Immature natural killer cell (primary cell): ENCODE results near the gene UPK1B. TPM values are rescaled to one million over a fixed set of nuclear protein-coding genes. Genes with fewer than 3 reads are reported as not detected.
A peak's percentile ranks its signal among the peaks of the same experiment; 100 is the strongest.

Experiments
- DNase-seq, 3 donors: peaks; one replicate each; pipeline ENCODE4 v3.0.0; 2022; ENCODE audit warnings: mixed read lengths in 1 of 3
- H3K27ac Mint-ChIP-seq, 6 donors: one replicate each; pipeline ENCODE4 v1.8.0; 2020; ENCODE audit warnings: mixed read lengths in 6 of 6, mild to moderate bottlenecking in 5 of 6, inconsistent platforms in 4 of 6, moderate library complexity in 3 of 6
- H3K27me3 Mint-ChIP-seq, 3 donors: one replicate each; pipeline ENCODE4 v1.8.0; 2020 to 2021; ENCODE audit warnings: low read depth in 3 of 3, mild to moderate bottlenecking in 3 of 3, mixed read lengths in 3 of 3, moderate library complexity in 3 of 3, inconsistent platforms in 1 of 3
- H3K36me3 Mint-ChIP-seq, 3 donors: one replicate each; pipeline ENCODE4 v1.8.0; 2020; ENCODE audit warnings: mixed read lengths in 3 of 3, inconsistent platforms in 2 of 3, mild to moderate bottlenecking in 2 of 3
- H3K4me1 Mint-ChIP-seq, 2 donors: one replicate each; pipeline ENCODE4 v1.8.0; 2020; ENCODE audit warnings: inconsistent platforms in 2 of 2, mild to moderate bottlenecking in 2 of 2, mixed read lengths in 2 of 2, moderate library complexity in 1 of 2
- H3K4me3 Mint-ChIP-seq, 5 donors: one replicate each; pipeline ENCODE4 v1.8.0; 2020; ENCODE audit warnings: mild to moderate bottlenecking in 5 of 5, mixed read lengths in 5 of 5, inconsistent platforms in 3 of 5, moderate library complexity in 3 of 5
- H3K9me3 Mint-ChIP-seq, 6 donors: one replicate each; pipeline ENCODE4 v1.8.0; 2020; ENCODE audit warnings: mild to moderate bottlenecking in 6 of 6, mixed read lengths in 6 of 6, inconsistent platforms in 4 of 6, moderate library complexity in 3 of 6
- polyA plus RNA-seq, 3 donors: library from polyadenylated mRNA; unstranded; fragments of 300-500 nt; fragmentation: Illumina TruSeq; gene quantifications; one replicate each; pipeline ENCODE4 v1.2.3, GENCODE V29; 2021

The UPK1B gene
- polyA plus RNA-seq, 3 donors from 2014 or later: not detected

DNA sequence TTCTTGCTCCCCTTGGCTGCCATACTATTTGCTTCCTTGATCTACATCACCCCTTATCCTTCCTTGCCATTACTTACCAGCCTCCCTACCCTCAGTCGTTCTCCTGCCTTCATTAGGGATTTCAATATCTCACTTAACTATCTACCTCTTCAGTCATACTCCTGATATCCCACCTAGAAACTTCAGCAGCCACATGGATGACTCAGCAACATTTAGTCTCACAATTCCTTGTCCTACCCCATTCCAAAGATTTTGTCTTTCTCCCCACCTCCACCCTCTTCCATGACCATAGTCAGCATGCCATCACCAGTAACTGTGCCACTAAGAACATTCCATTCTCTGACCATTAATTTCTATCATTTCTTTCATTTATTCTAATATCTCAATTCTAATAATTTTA lies 18.4 kb downstream of the UPK1B start:
- Mint-ChIP-seq H3K4me1 (no peaks in the 10 kb centered on the region), H3K36me3 (peaks cover 0 to 5% (median 0%) of the 10 kb centered on the region in 3 donors), H3K9me3 (no peaks in the 10 kb centered on the region), H3K4me3 (no peak overlapping the region), H3K27me3 (peaks cover 0 to 2% (median 0%) of the 10 kb centered on the region in 3 donors), H3K27ac (no peak overlapping the region)
- DNase-seq: no peak

DNA sequence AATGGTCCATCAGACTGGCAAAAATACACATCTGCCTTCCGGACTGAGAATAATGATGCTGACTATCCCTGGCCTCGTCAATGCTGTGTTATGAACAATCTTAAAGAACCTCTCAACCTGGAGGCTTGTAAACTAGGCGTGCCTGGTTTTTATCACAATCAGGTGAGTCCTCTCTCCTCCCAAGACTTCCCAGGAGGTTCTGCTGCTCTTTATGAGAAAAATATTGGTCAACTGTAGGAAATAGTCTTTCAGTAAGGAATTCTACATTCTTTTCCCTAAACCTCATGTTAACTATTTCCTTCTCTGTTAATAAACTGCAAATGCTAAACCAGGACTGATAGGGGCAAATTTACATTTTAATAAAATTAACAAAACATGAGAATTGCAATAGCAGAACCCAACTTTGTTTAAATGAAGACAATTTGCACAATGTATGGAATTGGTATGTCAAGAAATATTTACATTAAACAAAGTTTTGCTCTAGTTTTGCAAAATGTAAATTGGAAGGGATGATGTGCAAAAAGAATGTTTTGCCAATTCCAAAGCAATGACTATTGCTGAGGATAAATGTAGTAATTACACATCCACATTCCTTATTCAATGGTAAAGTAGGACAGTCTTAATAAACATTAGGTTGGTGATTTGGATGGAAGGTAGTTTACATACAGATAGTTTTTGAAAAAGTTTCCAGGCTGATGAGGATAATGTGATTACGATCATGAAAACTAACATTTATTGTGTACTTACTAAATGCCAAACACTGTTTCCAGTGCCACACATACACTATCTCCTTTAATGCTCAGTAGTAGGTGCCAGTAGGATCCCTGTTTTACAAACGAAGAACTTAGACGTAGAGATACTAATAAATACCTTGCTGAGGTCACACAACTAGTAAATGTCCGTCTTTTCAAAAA lies 21.1 kb downstream of the UPK1B start:
- H3K27ac Mint-ChIP-seq: no peak overlapping the region
- peaks cover 4 to 5% (median 5%) of the 10 kb centered on the region in 3 donors for H3K36me3 Mint-ChIP-seq
- no peak for DNase-seq
- no peaks in the 10 kb centered on the region for H3K4me1 Mint-ChIP-seq
- peaks cover 0 to 2% (median 0%) of the 10 kb centered on the region in 3 donors for H3K27me3 Mint-ChIP-seq
- H3K4me3 Mint-ChIP-seq: no peak overlapping the region
- peaks cover 0 to 2% (median 0%) of the 10 kb centered on the region in 6 donors for H3K9me3 Mint-ChIP-seq

DNA sequence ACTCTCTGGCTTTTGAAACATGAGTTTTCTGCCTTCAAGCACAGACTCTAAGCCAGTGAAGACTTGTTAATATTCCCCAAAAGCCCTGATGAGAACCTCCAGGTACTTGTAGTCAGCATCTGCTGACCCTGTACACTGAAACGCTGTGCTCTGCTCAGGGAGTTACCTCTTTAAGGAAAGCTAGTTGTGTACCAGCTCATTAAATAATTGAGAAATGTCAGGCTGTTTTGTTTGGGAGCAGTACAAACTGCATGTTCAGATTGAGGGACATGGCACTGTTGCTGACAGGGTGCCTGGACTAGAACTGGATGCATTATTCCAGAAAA lies 21.7 kb downstream of the UPK1B start:
- H3K4me3 Mint-ChIP-seq: no peak overlapping the region
- H3K9me3 Mint-ChIP-seq: peaks cover 0 to 2% (median 0%) of the 10 kb centered on the region in 6 donors
- no peak for DNase-seq

DNA sequence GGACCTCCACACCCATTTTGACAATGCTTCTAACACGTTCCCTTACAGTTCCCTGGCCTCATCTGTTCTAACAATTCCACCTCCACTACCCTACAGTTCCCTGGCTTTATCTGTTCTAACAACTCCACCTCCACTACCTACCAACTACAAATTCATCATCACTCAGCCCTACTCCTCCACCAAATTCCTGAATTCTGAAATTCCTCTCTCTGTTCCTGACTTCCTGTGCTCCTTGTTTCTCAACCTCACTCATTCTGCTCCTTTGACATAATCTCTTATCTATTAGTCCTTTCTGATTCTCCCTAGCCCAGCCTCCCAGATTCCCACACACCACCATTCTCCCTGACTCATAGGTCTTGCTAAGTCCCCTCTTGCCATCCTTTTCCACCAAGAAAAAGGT lies 22.5 kb downstream of the UPK1B start:
- peaks cover 4 to 5% (median 5%) of the 10 kb centered on the region in 3 donors for H3K36me3 Mint-ChIP-seq
- no peak overlapping the region for H3K4me3 Mint-ChIP-seq
- H3K27ac Mint-ChIP-seq: no peak overlapping the region
- peaks cover 0 to 2% (median 2%) of the 10 kb centered on the region in 3 donors for H3K27me3 Mint-ChIP-seq
- H3K4me1 Mint-ChIP-seq: no peaks in the 10 kb centered on the region
- peaks cover 0 to 2% (median 0%) of the 10 kb centered on the region in 6 donors for H3K9me3 Mint-ChIP-seq
- DNase-seq: no peak

More for the DNA sequence above, 21.7 kb downstream of the UPK1B start:
- H3K27me3 Mint-ChIP-seq: peaks cover 0 to 2% (median 2%) of the 10 kb centered on the region in 3 donors
- no peaks in the 10 kb centered on the region for H3K4me1 Mint-ChIP-seq
- H3K27ac Mint-ChIP-seq: no peak overlapping the region
- peaks cover 4 to 5% (median 5%) of the 10 kb centered on the region in 3 donors for H3K36me3 Mint-ChIP-seq

DNA sequence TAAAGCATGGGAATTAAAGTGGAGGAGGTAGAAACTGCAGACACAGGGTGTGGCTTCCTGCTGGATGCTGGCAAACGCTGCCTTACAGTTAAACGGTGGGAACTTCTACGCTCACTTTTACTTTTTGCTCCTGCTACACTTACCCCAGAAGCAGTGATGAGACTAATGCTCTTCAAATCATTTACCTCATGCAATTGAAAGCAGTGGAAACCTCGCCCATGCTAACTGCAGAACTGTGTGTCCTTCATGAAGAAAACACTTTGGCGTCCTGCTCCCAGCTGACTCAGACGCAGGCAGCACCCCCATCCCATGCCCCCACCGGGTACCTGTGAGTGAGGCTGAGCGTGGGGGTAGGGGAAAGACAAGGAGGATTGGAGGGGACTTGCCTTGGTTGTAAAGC lies 31.8 kb downstream of the UPK1B start:
- no peak for DNase-seq
- H3K4me1 Mint-ChIP-seq: peaks cover 32 to 33% of the 10 kb centered on the region in 2 donors
- H3K9me3 Mint-ChIP-seq: no peaks in the 10 kb centered on the region
- peak overlapping the region in 3 of 6 donors; percentile 13 to 34 (median 29) for H3K27ac Mint-ChIP-seq
- H3K36me3 Mint-ChIP-seq: peaks cover 18 to 34% (median 23%) of the 10 kb centered on the region in 3 donors
- no peak overlapping the region for H3K4me3 Mint-ChIP-seq
- no peaks in the 10 kb centered on the region for H3K27me3 Mint-ChIP-seq

DNA sequence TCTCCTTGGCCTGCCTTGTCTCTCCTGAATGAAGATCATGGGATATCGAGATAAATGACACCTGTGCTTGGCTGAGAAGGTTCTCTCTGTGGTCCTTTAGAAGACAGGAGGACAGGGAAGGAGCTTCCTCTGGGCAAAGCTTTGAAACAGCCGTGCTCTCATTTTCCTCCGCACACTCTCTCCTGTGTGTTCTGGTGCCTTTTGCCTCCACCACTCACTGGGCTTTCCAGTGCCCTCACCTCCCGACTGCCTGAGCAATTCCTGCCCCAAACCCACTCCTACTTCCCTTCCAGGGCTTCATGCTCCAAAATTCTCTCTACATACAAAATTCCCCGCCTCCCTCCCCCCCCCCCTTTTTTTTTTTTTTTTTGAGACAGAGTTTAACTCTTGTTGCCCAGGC lies 32.3 kb downstream of the UPK1B start:
- Mint-ChIP-seq H3K27ac (peak overlapping the region in 1 of 6 donors; percentile 25), H3K36me3 (peaks cover 22 to 39% (median 26%) of the 10 kb centered on the region in 3 donors), H3K4me1 (peaks cover 32 to 33% of the 10 kb centered on the region in 2 donors), H3K9me3 (no peaks in the 10 kb centered on the region), H3K4me3 (no peak overlapping the region), H3K27me3 (no peaks in the 10 kb centered on the region)
- DNase-seq: no peak

DNA sequence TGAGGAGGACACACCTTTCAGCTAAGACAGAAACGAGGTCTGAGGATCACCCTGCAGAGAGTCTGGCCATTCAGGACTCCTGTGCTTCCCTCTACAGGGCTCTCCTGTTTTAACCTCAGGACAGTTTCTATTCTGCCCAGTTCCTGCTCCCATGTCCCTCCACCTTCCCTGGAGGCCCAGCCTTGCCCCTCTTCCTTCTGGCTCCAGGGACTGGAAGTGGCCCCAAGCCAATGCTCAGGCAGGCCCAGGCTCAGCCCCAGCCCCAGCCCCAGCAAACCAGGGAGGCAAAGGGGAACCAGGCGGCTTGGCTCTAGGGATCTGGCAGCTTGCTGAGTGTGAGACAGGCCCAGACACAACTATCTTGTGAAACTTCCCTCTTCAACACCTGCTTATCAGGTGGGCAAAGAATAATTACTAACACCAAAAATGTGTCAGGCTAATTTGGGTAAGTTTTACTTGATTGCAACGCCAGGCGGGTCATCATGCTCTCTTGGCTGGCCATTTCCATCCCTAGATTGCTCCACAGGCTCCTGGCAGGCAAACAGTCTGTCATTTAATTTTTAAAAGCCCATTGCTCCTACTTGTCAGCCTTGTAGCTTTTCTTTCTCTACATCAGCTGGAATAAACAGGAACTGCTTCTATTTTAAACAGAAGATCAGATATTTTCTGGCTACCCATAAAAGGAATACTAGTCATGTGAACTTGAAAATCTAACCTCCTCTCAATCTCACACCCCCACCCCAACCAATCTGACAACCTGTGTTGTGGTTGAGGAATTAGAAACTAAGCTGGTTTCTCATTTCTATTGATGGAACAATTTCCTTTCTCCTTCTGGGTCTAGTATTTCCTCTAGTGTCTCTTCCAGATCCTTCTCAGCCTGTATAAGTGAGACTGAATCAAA lies 33.5 kb downstream of the UPK1B start:
- no peaks in the 10 kb centered on the region for H3K27me3 Mint-ChIP-seq
- no peak for DNase-seq
- peak overlapping the region in 5 of 6 donors; percentile 11 to 76 (median 44) for H3K27ac Mint-ChIP-seq
- H3K4me1 Mint-ChIP-seq: peaks cover 32 to 33% of the 10 kb centered on the region in 2 donors
- H3K4me3 Mint-ChIP-seq: no peak overlapping the region
- no peaks in the 10 kb centered on the region for H3K9me3 Mint-ChIP-seq
- peaks cover 29 to 45% (median 32%) of the 10 kb centered on the region in 3 donors for H3K36me3 Mint-ChIP-seq

DNA sequence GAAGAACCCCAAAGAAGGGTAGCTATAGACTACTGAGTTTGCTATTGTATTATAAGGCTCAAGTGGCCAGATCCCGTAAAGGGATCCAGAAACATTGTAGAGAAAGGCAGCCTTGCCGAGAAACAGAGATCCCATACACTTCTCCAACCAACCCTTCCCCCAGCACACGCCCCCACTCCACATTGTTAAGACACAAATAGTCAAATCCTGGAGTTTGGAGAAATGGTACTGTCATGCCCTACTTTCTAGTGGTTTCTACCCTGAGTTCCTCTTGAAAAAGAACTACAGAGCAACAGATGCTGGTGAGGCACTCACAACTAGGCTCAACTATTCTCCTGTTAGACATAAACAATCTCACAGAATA lies 34.1 kb downstream of the UPK1B start:
- H3K4me3 Mint-ChIP-seq: no peak overlapping the region
- H3K36me3 Mint-ChIP-seq: peaks cover 34 to 50% (median 36%) of the 10 kb centered on the region in 3 donors
- peak overlapping the region in 4 of 6 donors; percentile 6 to 86 (median 38) for H3K27ac Mint-ChIP-seq
- no peak for DNase-seq
- H3K9me3 Mint-ChIP-seq: no peaks in the 10 kb centered on the region
- no peaks in the 10 kb centered on the region for H3K27me3 Mint-ChIP-seq
- peaks cover 32 to 33% of the 10 kb centered on the region in 2 donors for H3K4me1 Mint-ChIP-seq

DNA sequence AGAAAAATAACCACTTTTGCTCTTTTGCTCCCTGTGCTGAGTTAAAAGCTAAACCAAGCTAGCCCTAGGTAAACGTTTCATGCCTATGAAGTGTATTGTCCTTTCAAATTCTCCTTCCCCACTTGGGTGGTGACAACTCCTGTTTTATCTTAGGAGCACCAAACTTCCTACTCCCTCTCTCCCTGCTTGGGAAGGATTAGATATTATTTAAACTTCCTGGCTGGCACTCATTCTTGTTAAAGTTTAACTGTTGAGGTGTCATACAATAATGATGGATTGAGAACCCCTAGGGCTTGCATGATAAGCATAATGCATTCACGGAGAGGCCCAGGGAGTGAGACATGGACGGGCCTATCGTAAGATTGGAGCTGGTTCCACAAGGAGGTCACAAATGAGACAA lies 37.8 kb downstream of the UPK1B start:
- Mint-ChIP-seq H3K27ac (peak overlapping the region in 2 of 6 donors; percentile 37 to 41), H3K36me3 (peaks cover 39 to 64% (median 46%) of the 10 kb centered on the region in 3 donors), H3K4me1 (peaks cover 28 to 43% of the 10 kb centered on the region in 2 donors), H3K4me3 (no peak overlapping the region), H3K27me3 (peaks cover 0 to 2% (median 0%) of the 10 kb centered on the region in 3 donors), H3K9me3 (no peaks in the 10 kb centered on the region)
- DNase-seq: no peak

DNA sequence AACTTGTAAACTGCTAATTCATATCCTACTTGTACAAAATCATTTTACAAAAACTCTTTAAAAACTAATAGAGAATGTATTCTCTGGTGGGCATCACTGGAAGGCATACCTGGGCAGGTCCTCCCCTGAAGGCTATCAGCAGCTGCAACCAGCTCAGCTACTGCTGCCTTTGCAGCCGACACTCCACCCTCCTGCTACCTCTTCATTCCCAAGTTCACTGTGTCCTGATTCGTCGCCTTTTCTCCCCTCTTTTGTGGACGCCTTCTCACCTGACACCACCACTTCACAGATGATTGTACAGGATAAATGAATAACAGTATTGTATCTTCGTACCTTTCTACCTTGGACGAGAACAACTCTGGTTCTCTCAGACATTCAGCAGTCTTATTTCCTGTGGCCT lies 38.4 kb downstream of the UPK1B start:
- Mint-ChIP-seq H3K27ac (no peak overlapping the region), H3K9me3 (no peaks in the 10 kb centered on the region), H3K4me3 (no peak overlapping the region), H3K36me3 (peaks cover 40 to 65% (median 47%) of the 10 kb centered on the region in 3 donors), H3K4me1 (peaks cover 23 to 38% of the 10 kb centered on the region in 2 donors), H3K27me3 (peaks cover 0 to 2% (median 0%) of the 10 kb centered on the region in 3 donors)
- DNase-seq: no peak

DNA sequence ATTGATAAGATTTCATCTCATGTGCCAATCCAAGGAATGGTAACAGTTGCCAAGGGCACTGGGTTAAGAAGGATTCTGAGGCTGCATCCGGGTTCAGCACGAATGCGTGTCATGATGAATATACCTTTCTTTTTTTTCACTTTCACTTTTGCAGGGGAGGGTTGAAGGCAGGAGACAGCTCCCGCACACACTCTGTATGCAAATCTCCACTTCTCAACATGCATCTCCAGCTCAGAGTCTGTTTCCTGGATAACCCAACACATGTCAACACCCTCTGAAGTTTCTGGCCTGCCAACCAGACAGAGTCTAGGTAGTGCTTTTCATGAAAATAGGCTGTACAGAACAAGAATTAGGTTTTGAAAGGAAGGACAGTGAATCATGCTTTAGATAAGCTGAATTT lies 45.7 kb downstream of the UPK1B start:
- peak overlapping the region; percentile 8 to 66 (median 49) for H3K4me3 Mint-ChIP-seq
- DNase-seq: peak in 2 of 3 donors; percentile 17 to 41
- H3K9me3 Mint-ChIP-seq: no peaks in the 10 kb centered on the region
- peaks cover 30 to 62% (median 50%) of the 10 kb centered on the region in 3 donors for H3K36me3 Mint-ChIP-seq
- H3K27me3 Mint-ChIP-seq: peaks cover 0 to 3% (median 0%) of the 10 kb centered on the region in 3 donors
- H3K27ac Mint-ChIP-seq: peak overlapping the region; percentile 73 to 91 (median 84)
- H3K4me1 Mint-ChIP-seq: peaks cover 40 to 46% of the 10 kb centered on the region in 2 donors

DNA sequence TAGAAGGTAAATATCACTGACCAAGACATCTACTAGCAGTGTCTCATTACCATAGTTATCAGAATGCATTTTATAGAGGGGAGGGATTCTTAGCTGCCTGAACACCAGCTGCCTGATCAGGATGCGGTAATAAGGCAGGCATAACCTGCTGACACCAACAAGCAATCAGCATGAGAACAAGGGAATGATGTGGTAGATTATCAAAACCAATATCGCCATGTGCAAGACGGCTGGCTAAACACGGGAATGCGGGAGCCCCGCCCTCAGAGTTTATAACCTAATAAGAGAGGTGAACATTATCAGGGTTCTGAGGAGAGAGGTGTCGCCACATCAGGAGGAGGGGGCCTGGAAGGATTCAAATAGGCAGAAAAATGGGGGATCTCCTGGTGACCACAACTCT lies 46.8 kb downstream of the UPK1B start:
- peaks cover 39 to 46% of the 10 kb centered on the region in 2 donors for H3K4me1 Mint-ChIP-seq
- peaks cover 26 to 62% (median 45%) of the 10 kb centered on the region in 3 donors for H3K36me3 Mint-ChIP-seq
- peak overlapping the region; percentile 19 to 86 (median 62) for H3K27ac Mint-ChIP-seq
- DNase-seq: no peak
- H3K4me3 Mint-ChIP-seq: no peak overlapping the region
- no peaks in the 10 kb centered on the region for H3K9me3 Mint-ChIP-seq
- peaks cover 0 to 3% (median 0%) of the 10 kb centered on the region in 3 donors for H3K27me3 Mint-ChIP-seq

DNA sequence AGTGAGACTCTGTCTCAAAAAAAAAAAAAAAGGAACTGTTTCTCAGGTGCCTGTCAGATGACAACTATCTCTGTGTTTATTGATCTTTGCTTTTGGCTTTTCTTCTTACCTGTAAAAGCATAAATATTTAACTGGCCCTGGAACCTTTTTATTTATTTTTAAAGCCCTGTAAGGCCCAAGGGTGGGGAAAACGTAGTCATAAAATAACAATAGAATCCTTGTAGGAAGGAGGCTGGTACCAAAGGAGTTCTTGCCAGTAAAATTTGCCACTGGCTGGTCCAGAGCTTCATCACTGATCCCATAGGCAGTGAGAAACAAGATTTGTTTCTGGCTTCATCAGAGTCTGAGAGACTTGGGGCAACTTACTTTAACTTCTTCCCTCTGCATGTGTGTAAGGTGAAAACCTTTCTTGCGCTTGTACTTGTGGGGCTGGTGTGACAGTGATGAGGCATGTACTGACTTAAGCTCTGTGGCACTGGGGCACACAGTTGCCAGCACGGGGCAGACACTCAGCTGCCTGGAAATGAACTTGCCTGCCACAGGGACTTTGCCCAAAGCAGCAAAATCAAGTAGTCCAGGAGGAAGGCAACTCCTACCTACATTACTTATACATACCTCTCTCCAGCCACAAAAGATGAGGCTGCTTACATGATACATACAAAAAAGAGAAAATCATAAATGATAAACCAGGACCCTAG lies 47.7 kb downstream of the UPK1B start:
- Mint-ChIP-seq H3K27me3 (peaks cover 0 to 3% (median 0%) of the 10 kb centered on the region in 3 donors), H3K27ac (peak overlapping the region in 4 of 6 donors; percentile 33 to 68 (median 46)), H3K4me1 (peaks cover 38 to 50% of the 10 kb centered on the region in 2 donors), H3K4me3 (no peak overlapping the region), H3K36me3 (peaks cover 19 to 55% (median 42%) of the 10 kb centered on the region in 3 donors), H3K9me3 (no peaks in the 10 kb centered on the region)
- DNase-seq: no peak
